Measurements from ENCODE around the gene KRTAP9-1.

DNA sequence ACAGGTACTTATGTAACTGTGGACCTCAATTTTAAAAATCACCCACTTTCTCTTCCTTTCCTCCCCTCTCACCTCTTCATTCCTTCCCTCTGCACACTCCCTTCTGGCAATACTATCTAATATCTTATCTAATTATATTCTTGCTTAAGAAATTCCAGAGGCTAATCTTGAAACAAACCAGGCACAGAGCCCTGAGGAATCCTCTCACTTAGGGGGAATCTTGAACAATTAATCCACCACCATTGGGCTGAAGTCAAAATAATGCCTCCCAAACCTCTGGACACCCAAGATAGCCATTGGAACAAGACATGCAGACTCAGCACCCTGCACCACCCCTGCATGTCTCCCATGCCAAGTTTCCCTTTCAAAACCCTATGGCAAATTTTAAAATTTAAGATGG is 48.3 kb upstream of the KRTAP9-1 start:
- TF ChIP-seq, protein P1, sequence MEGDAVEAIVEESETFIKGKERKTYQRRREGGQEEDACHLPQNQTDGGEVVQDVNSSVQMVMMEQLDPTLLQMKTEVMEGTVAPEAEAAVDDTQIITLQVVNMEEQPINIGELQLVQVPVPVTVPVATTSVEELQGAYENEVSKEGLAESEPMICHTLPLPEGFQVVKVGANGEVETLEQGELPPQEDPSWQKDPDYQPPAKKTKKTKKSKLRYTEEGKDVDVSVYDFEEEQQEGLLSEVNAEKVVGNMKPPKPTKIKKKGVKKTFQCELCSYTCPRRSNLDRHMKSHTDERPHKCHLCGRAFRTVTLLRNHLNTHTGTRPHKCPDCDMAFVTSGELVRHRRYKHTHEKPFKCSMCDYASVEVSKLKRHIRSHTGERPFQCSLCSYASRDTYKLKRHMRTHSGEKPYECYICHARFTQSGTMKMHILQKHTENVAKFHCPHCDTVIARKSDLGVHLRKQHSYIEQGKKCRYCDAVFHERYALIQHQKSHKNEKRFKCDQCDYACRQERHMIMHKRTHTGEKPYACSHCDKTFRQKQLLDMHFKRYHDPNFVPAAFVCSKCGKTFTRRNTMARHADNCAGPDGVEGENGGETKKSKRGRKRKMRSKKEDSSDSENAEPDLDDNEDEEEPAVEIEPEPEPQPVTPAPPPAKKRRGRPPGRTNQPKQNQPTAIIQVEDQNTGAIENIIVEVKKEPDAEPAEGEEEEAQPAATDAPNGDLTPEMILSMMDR (IDR thresholded peaks at IDR 0.05; ENCODE audit: low read length), result no peak
- TF ChIP-seq EZH2 (optimal IDR thresholded peaks at IDR 0.05; ENCODE audit: low read depth, low read length) (no peak), EZH2phosphoT487 (IDR thresholded peaks at IDR 0.05; ENCODE audit: low read length) (no peak)

Data from MM.1S (cell line).